ENCODE data around the gene TTC28. TPM values are rescaled to one million over a fixed set of nuclear protein-coding genes. Genes with fewer than 3 reads are reported as not detected.

The TTC28 gene
- total RNA-seq, 1 experiment from 2014 or later, result 0.12 TPM

- no peak overlapping the region for H2AFZ ChIP-seq (ENCODE audit: low read depth, low read length, poor library complexity, severe bottlenecking)
- intact Hi-C loops (cut with micrococcal nuclease), result no loop called here
- H3K9me3 ChIP-seq (ENCODE audit: control insufficient read depth in 1 of 2, insufficient read depth in 1 of 2, low read depth in 1 of 2, low read length in 2 of 2), result no peaks in the 10 kb centered on the region
- no peaks in the 10 kb centered on the region for H3K79me2 ChIP-seq (ENCODE audit: insufficient read depth, low read length)
- H3K4me1 ChIP-seq (ENCODE audit: control insufficient read depth in 1 of 2, insufficient read depth in 2 of 2, low read length in 2 of 2), result peaks cover 0 to under 1% of the 10 kb centered on the region in 2 experiments; a peak in 1 of 4 replicates
- no peak for ATAC-seq
- ChIA-PET RAD21 (ENCODE audit: low non-redundant PET in 1 of 2, low total read pairs in 2 of 2, uncharacterized antibody in 2 of 2, unreplicated experiment in 2 of 2) (no interaction called here), POLR2A (no interaction called here), CTCF (no interaction called here)
- H3K9ac ChIP-seq (ENCODE audit: low read length), result no peak overlapping the region
- no peak overlapping the region for H3K27ac ChIP-seq (ENCODE audit: low read depth, low read length)
- no peaks in the 10 kb centered on the region for H4K20me1 ChIP-seq (ENCODE audit: insufficient read depth)
- H3K4me2 ChIP-seq (ENCODE audit: low read length), result no peak overlapping the region
- TF ChIP-seq EZH2phosphoT487 (IDR thresholded peaks at IDR 0.05; ENCODE audit: borderline replicate concordance) (no peak), ELF1 (IDR thresholded peaks at IDR 0.05; ENCODE audit: borderline replicate concordance, low read depth) (no peak), EZH2 (IDR thresholded peaks at IDR 0.05) (no peak)
- no peak overlapping the region for H3K4me3 ChIP-seq (replicated peaks in 1 of 2; ENCODE audit: low read depth in 1 of 2, low read length in 2 of 2)
- H3K36me3 ChIP-seq (ENCODE audit: control insufficient read depth in 1 of 2, insufficient read depth in 2 of 2, low read length in 2 of 2), result no peaks in the 10 kb centered on the region
- no peaks in the 10 kb centered on the region for H3K9me2 ChIP-seq (ENCODE audit: insufficient read depth)
- DNase-seq (ENCODE audit: low read depth, low spot score), result no peak
- no TSS peak for BruUV-seq (replicated peaks)
- peaks cover 7% of the 10 kb centered on the region; the same call in 1 of the 2 replicates for H3K27me3 ChIP-seq (ENCODE audit: insufficient read depth, low read length)
Observed at GRCh38 chr22:28025333-28025732, 654.3 kb downstream of the TTC28 start.

GRCh38 chr22:28024422-28024888, 655.2 kb downstream of the TTC28 start:
- no TSS peak for BruUV-seq (replicated peaks)
- H3K36me3 ChIP-seq (ENCODE audit: control insufficient read depth in 1 of 2, insufficient read depth in 2 of 2, low read length in 2 of 2), result no peaks in the 10 kb centered on the region
- ATAC-seq (no peak), DNase-seq (ENCODE audit: low read depth, low spot score) (no peak)
- no peak overlapping the region for H3K4me3 ChIP-seq (replicated peaks in 1 of 2; ENCODE audit: low read depth in 1 of 2, low read length in 2 of 2)
- H4K20me1 ChIP-seq (ENCODE audit: insufficient read depth), result no peaks in the 10 kb centered on the region
- H3K9ac ChIP-seq (ENCODE audit: low read length), result no peak overlapping the region
- no peak overlapping the region for H3K4me2 ChIP-seq (ENCODE audit: low read length)
- peaks cover 0 to 6% of the 10 kb centered on the region in 2 experiments; a peak in 1 of 4 replicates for H3K4me1 ChIP-seq (ENCODE audit: control insufficient read depth in 1 of 2, insufficient read depth in 2 of 2, low read length in 2 of 2)
- no peak overlapping the region for H2AFZ ChIP-seq (ENCODE audit: low read depth, low read length, poor library complexity, severe bottlenecking)
- RAD21 ChIA-PET (ENCODE audit: low non-redundant PET in 1 of 2, low total read pairs in 2 of 2, uncharacterized antibody in 2 of 2, unreplicated experiment in 2 of 2), result no interaction called here
- intact Hi-C loops (cut with micrococcal nuclease), result no loop called here
- H3K27me3 ChIP-seq (ENCODE audit: insufficient read depth, low read length), result peaks cover 7% of the 10 kb centered on the region; the same call in 1 of the 2 replicates
- no peaks in the 10 kb centered on the region for H3K9me2 ChIP-seq (ENCODE audit: insufficient read depth)
- POLR2A ChIA-PET, result no interaction called here
- H3K27ac ChIP-seq (ENCODE audit: low read depth, low read length), result no peak overlapping the region
- no peaks in the 10 kb centered on the region for H3K9me3 ChIP-seq (ENCODE audit: control insufficient read depth in 1 of 2, insufficient read depth in 1 of 2, low read depth in 1 of 2, low read length in 2 of 2)
- CTCF ChIA-PET, result no interaction called here
- no peaks in the 10 kb centered on the region for H3K79me2 ChIP-seq (ENCODE audit: insufficient read depth, low read length)
- no peak for TF ChIP-seq EGR1 (IDR thresholded peaks at IDR 0.05; ENCODE audit: low read depth)
- no peak for TF ChIP-seq ZNF274 (IDR thresholded peaks at IDR 0.05; ENCODE audit: low read depth, low read length)
- no peak for TF ChIP-seq FOSL1 (IDR thresholded peaks at IDR 0.05; ENCODE audit: low read depth)
- no peak for TF ChIP-seq REST (IDR thresholded peaks at IDR 0.05; ENCODE audit: low read depth)
- no peak for TF ChIP-seq MAX (IDR thresholded peaks at IDR 0.05)
- TF ChIP-seq SRF (IDR thresholded peaks at IDR 0.05; ENCODE audit: low read depth), result no peak
- TF ChIP-seq CBX3 (IDR thresholded peaks at IDR 0.05; ENCODE audit: low read depth), result no peak
- TF ChIP-seq POLR2AphosphoS5 (IDR thresholded peaks at IDR 0.05; ENCODE audit: low read depth, low read length), result no peak
- no peak for TF ChIP-seq CTCF (IDR thresholded peaks at IDR 0.05 in 2 of 3, conservative IDR thresholded peaks at IDR 0.05 in 1 of 3; ENCODE audit: borderline replicate concordance in 1 of 3, insufficient read depth in 1 of 3, low read depth in 2 of 3, low read length in 2 of 3)
- TF ChIP-seq ZFX (IDR thresholded peaks at IDR 0.05), result no peak
